WTC11 (cell line): Measurements from ENCODE around the gene B3GALT5. TPM values are rescaled to one million over a fixed set of nuclear protein-coding genes. Genes with fewer than 3 reads are reported as not detected.
A peak's percentile ranks its signal among the peaks of the same experiment; 100 is the strongest.

Source experiments
- ATAC-seq: fragments of 200-7000 bp; cut with Tn5 transposase; 2 replicates; pipeline ENCODE4 v1.10.0; 2021; ENCODE audit warnings: mild to moderate bottlenecking, moderate library complexity
- CTCF ChIA-PET: fragments of 300-600 bp; sonication (Branson Sonifier 250); formaldehyde crosslinking; loops from one replicate; lab custom pipeline; 2021; ENCODE audit warnings: antibody characterized with exemption; lab: Charles Lee
- POLR2A ChIA-PET: fragments of 350-600 bp; sonication (Branson Sonifier 250); formaldehyde crosslinking; loops from one replicate; lab custom pipeline; 2021; ENCODE audit warnings: antibody characterized with exemption; lab: Charles Lee
- DNase-seq: peaks from one replicate; pipeline ENCODE4 v3.0.0; 2021; ENCODE audit warnings: low spot score
- H3K27ac Mint-ChIP-seq: 2 replicates; pipeline ENCODE4 v1.8.0; 2021; ENCODE audit warnings: mixed read lengths
- H3K27me3 Mint-ChIP-seq: 2 replicates; pipeline ENCODE4 v1.8.0; 2021; ENCODE audit warnings: low read depth, mild to moderate bottlenecking, moderate library complexity, mixed read lengths
- H3K36me3 Mint-ChIP-seq: 2 replicates; pipeline ENCODE4 v1.8.0; 2021; ENCODE audit warnings: mixed read lengths
- H3K4me1 Mint-ChIP-seq: 2 replicates; pipeline ENCODE4 v1.8.0; 2022; ENCODE audit warnings: mixed read lengths
- H3K4me3 Mint-ChIP-seq: 2 replicates; pipeline ENCODE4 v1.8.0; 2021; ENCODE audit warnings: mild to moderate bottlenecking, moderate library complexity, mixed read lengths
- H3K9me3 Mint-ChIP-seq: 2 replicates; pipeline ENCODE4 v1.8.0; 2021; ENCODE audit warnings: mixed read lengths
- ATF1 ChIP-seq: sonication (generic); formaldehyde crosslinking; IDR thresholded peaks from 2 replicates; pipeline ENCODE4 v1.8.1; 2023; ENCODE audit warnings: mild to moderate bottlenecking, moderate library complexity, missing genetic modification reagents
- CREB1 ChIP-seq: sonication (generic); formaldehyde crosslinking; IDR thresholded peaks from 2 replicates; pipeline ENCODE4 v1.8.0; 2023; ENCODE audit warnings: mild to moderate bottlenecking, missing genetic modification reagents
- CREM ChIP-seq: sonication (generic); formaldehyde crosslinking; IDR thresholded peaks from 2 replicates; pipeline ENCODE4 v1.8.1; 2022; ENCODE audit warnings: mild to moderate bottlenecking, missing genetic modification reagents, moderate library complexity
- ESRRA ChIP-seq: sonication (generic); formaldehyde crosslinking; IDR thresholded peaks from 2 replicates; pipeline ENCODE4 v1.8.1; 2022; ENCODE audit warnings: mild to moderate bottlenecking, missing genetic modification reagents, borderline replicate concordance
- IRF2 ChIP-seq: sonication (generic); formaldehyde crosslinking; IDR thresholded peaks from 2 replicates; pipeline ENCODE4 v1.8.0; 2022; ENCODE audit warnings: low read depth, missing genetic modification reagents, borderline replicate concordance
- JUN ChIP-seq: sonication (generic); formaldehyde crosslinking; IDR thresholded peaks from 2 replicates; pipeline ENCODE4 v1.8.0; 2023; ENCODE audit warnings: mild to moderate bottlenecking, missing genetic modification reagents
- MYBL2 ChIP-seq: sonication (generic); formaldehyde crosslinking; IDR thresholded peaks from 2 replicates; pipeline ENCODE4 v1.8.1; 2023; ENCODE audit warnings: mild to moderate bottlenecking, moderate library complexity, missing genetic modification reagents
- SP1 ChIP-seq: sonication (generic); formaldehyde crosslinking; conservative IDR thresholded peaks from 2 replicates; pipeline ENCODE4 v1.8.1; 2022; ENCODE audit warnings: missing genetic modification reagents
- TEAD1 ChIP-seq: sonication (generic); formaldehyde crosslinking; IDR thresholded peaks from 2 replicates; pipeline ENCODE4 v1.8.0; 2022; ENCODE audit warnings: mild to moderate bottlenecking, missing genetic modification reagents
- TEAD4 ChIP-seq: sonication (generic); formaldehyde crosslinking; IDR thresholded peaks from 2 replicates; pipeline ENCODE4 v1.8.0; 2022; ENCODE audit warnings: mild to moderate bottlenecking, missing genetic modification reagents
- ZNF138 ChIP-seq: sonication (generic); formaldehyde crosslinking; conservative IDR thresholded peaks from 2 replicates; pipeline ENCODE4 v1.8.1; 2022; ENCODE audit warnings: mild to moderate bottlenecking, moderate library complexity, missing genetic modification reagents
- ZNF263 ChIP-seq: sonication (generic); formaldehyde crosslinking; IDR thresholded peaks from 2 replicates; pipeline ENCODE4 v1.8.1; 2022; ENCODE audit warnings: low read depth, mild to moderate bottlenecking, moderate library complexity, missing genetic modification reagents
- ZNF396 ChIP-seq: fragments of 250-450 bp; sonication (Bioruptor Pico); IDR thresholded peaks from 2 replicates; pipeline ENCODE4 v1.8.0; 2021; ENCODE audit warnings: mild to moderate bottlenecking, moderate library complexity, borderline replicate concordance
- ZNF423 ChIP-seq: fragments of 250-450 bp; sonication (Bioruptor Pico); IDR thresholded peaks from 2 replicates; pipeline ENCODE4 v2.1.2; 2022; ENCODE audit warnings: mild to moderate bottlenecking, moderate library complexity
- ZNF671 ChIP-seq: fragments of 250-450 bp; sonication (Bioruptor Pico); IDR thresholded peaks from 2 replicates; pipeline ENCODE4 v1.8.0; 2021; ENCODE audit warnings: mild to moderate bottlenecking
- total RNA-seq: library from RNA; stranded (reverse); gene quantifications from 3 replicates; pipeline ENCODE4 v1.2.3, GENCODE V29; 2021
- TF ChIP-seq, protein P1 (sequence below): sonication (generic); formaldehyde crosslinking; IDR thresholded peaks from 2 replicates; pipeline ENCODE4 v1.8.1; 2022; ENCODE audit warnings: low read depth, missing genetic modification reagents, borderline replicate concordance
- TF ChIP-seq, protein P2 (sequence below): sonication (generic); formaldehyde crosslinking; IDR thresholded peaks from 2 replicates; pipeline ENCODE4 v1.8.0; 2022; ENCODE audit warnings: missing genetic modification reagents
- TF ChIP-seq, protein P3 (sequence below): sonication (generic); formaldehyde crosslinking; IDR thresholded peaks from 2 replicates; pipeline ENCODE4 v1.8.1; 2023; ENCODE audit warnings: mild to moderate bottlenecking, missing genetic modification reagents
- TF ChIP-seq, protein P4 (sequence below): sonication (generic); formaldehyde crosslinking; IDR thresholded peaks from 2 replicates; pipeline ENCODE4 v1.8.0; 2023; ENCODE audit warnings: missing genetic modification reagents
- TF ChIP-seq, protein P5 (sequence below): sonication (generic); formaldehyde crosslinking; IDR thresholded peaks from 2 replicates; pipeline ENCODE4 v1.8.1; 2022; ENCODE audit warnings: mild to moderate bottlenecking, missing genetic modification reagents, moderate library complexity, borderline replicate concordance

B3GALT5 gene
- total RNA-seq, 1 experiment from 2014 or later = 25.8 TPM

DNA sequence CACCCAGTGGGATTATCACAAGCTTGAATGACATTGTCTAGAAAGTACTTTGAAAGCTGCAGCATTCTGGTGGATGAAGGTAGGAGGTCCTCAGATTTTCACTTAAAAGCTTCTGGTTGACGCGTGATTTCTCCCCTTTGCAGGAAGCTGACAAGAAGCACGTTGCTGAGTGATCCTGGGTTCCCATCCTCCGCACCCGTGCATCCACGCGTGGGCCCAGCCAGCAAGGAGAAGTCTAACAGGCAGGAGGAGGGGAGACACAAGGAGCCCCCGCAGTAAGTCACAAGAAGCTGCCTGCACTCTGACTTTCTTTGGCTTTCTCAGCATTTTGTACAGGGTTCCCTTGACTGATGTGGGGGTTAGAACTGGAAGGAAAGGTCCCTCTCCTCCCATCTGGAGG, 7.8 kb upstream of the B3GALT5 start:
- DNase-seq (no peak), ATAC-seq (no peak)
- no peaks in the 10 kb centered on the region for H3K9me3 Mint-ChIP-seq
- peaks cover 25% of the 10 kb centered on the region for H3K4me1 Mint-ChIP-seq
- CTCF ChIA-PET = no interaction called here
- H3K27ac Mint-ChIP-seq = no peak overlapping the region
- no peak overlapping the region for H3K4me3 Mint-ChIP-seq
- TF ChIP-seq, protein P1, sequence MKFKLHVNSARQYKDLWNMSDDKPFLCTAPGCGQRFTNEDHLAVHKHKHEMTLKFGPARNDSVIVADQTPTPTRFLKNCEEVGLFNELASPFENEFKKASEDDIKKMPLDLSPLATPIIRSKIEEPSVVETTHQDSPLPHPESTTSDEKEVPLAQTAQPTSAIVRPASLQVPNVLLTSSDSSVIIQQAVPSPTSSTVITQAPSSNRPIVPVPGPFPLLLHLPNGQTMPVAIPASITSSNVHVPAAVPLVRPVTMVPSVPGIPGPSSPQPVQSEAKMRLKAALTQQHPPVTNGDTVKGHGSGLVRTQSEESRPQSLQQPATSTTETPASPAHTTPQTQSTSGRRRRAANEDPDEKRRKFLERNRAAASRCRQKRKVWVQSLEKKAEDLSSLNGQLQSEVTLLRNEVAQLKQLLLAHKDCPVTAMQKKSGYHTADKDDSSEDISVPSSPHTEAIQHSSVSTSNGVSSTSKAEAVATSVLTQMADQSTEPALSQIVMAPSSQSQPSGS = no peak
- TF ChIP-seq ATF1 (CRISPR knock-in tag) (no peak), IRF2 (no peak), CREM (CRISPR knock-in tag) (no peak), CREB1 (CRISPR knock-in tag) (no peak), ESRRA (CRISPR knock-in tag) (no peak), ZNF671 (no peak)
- TF ChIP-seq, protein P2, sequence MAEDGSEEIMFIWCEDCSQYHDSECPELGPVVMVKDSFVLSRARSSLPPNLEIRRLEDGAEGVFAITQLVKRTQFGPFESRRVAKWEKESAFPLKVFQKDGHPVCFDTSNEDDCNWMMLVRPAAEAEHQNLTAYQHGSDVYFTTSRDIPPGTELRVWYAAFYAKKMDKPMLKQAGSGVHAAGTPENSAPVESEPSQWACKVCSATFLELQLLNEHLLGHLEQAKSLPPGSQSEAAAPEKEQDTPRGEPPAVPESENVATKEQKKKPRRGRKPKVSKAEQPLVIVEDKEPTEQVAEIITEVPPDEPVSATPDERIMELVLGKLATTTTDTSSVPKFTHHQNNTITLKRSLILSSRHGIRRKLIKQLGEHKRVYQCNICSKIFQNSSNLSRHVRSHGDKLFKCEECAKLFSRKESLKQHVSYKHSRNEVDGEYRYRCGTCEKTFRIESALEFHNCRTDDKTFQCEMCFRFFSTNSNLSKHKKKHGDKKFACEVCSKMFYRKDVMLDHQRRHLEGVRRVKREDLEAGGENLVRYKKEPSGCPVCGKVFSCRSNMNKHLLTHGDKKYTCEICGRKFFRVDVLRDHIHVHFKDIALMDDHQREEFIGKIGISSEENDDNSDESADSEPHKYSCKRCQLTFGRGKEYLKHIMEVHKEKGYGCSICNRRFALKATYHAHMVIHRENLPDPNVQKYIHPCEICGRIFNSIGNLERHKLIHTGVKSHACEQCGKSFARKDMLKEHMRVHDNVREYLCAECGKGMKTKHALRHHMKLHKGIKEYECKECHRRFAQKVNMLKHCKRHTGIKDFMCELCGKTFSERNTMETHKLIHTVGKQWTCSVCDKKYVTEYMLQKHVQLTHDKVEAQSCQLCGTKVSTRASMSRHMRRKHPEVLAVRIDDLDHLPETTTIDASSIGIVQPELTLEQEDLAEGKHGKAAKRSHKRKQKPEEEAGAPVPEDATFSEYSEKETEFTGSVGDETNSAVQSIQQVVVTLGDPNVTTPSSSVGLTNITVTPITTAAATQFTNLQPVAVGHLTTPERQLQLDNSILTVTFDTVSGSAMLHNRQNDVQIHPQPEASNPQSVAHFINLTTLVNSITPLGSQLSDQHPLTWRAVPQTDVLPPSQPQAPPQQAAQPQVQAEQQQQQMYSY = no peak
- TF ChIP-seq, protein P3, sequence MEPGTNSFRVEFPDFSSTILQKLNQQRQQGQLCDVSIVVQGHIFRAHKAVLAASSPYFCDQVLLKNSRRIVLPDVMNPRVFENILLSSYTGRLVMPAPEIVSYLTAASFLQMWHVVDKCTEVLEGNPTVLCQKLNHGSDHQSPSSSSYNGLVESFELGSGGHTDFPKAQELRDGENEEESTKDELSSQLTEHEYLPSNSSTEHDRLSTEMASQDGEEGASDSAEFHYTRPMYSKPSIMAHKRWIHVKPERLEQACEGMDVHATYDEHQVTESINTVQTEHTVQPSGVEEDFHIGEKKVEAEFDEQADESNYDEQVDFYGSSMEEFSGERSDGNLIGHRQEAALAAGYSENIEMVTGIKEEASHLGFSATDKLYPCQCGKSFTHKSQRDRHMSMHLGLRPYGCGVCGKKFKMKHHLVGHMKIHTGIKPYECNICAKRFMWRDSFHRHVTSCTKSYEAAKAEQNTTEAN (CRISPR knock-in tag) = no peak
- TF ChIP-seq, protein P4, sequence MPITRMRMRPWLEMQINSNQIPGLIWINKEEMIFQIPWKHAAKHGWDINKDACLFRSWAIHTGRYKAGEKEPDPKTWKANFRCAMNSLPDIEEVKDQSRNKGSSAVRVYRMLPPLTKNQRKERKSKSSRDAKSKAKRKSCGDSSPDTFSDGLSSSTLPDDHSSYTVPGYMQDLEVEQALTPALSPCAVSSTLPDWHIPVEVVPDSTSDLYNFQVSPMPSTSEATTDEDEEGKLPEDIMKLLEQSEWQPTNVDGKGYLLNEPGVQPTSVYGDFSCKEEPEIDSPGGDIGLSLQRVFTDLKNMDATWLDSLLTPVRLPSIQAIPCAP = no peak
- H3K36me3 Mint-ChIP-seq = peaks cover 48% of the 10 kb centered on the region
- POLR2A ChIA-PET = no interaction called here
- no peaks in the 10 kb centered on the region for H3K27me3 Mint-ChIP-seq

DNA sequence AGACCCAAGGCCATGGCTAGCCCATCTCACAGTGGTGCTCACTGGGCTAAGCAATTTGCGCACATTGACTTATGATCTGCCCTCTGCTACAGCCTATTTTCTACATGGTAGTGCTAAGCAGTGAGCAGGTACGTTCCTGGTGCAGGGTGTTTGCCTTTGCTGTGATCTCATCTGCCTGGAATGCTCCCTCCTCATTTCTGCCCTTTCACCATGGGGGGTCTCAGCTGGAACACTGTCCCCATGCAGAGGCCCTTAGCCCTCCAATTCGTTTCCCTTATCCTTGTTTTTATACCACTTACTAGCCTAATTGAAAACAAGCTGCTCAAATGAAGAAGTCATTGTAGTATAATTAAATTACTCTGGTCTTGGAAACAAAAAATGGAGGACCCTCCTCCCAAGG, 2.0 kb upstream of the B3GALT5 start:
- H3K9me3 Mint-ChIP-seq = peaks cover 1% of the 10 kb centered on the region; the same call in 1 of the 2 replicates
- no peaks in the 10 kb centered on the region for H3K27me3 Mint-ChIP-seq
- DNase-seq (peak; percentile 64), ATAC-seq (peak; percentile 24)
- ChIA-PET POLR2A (interaction anchor here (0.6 kb wide), 1 partner anchor 127 kb away, joined by 3 read pairs; no protein-coding TSS in a partner anchor), CTCF (interaction anchor here (1.0 to 2.1 kb wide), 5 partner anchors 9 to 170 kb away, joined by 3 to 11 read pairs (median 5); no protein-coding TSS in a partner anchor)
- H3K27ac Mint-ChIP-seq = no peak overlapping the region
- peak overlapping the region; percentile 89 for H3K4me3 Mint-ChIP-seq
- H3K36me3 Mint-ChIP-seq = peaks cover 42% of the 10 kb centered on the region
- TF ChIP-seq ATF1 (CRISPR knock-in tag) (no peak), ESRRA (CRISPR knock-in tag) (no peak), JUN (peak; percentile 67; the same call in 1 of the 2 replicates), MYBL2 (CRISPR knock-in tag) (no peak), ZNF423 (CRISPR knock-in tag) (peak; percentile 72), TEAD4 (CRISPR knock-in tag) (0 out of 2 replicates have a peak, but pooled peaks have one; percentile 30), ZNF396 (CRISPR knock-in tag) (no peak), TEAD1 (CRISPR knock-in tag) (peak; percentile 91; the same call in 1 of the 2 replicates), SP1 (CRISPR knock-in tag) (no peak), ZNF138 (no peak), ZNF263 (CRISPR knock-in tag) (no peak)
- TF ChIP-seq, protein P5, sequence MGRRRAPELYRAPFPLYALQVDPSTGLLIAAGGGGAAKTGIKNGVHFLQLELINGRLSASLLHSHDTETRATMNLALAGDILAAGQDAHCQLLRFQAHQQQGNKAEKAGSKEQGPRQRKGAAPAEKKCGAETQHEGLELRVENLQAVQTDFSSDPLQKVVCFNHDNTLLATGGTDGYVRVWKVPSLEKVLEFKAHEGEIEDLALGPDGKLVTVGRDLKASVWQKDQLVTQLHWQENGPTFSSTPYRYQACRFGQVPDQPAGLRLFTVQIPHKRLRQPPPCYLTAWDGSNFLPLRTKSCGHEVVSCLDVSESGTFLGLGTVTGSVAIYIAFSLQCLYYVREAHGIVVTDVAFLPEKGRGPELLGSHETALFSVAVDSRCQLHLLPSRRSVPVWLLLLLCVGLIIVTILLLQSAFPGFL (CRISPR knock-in tag) = no peak
- peaks cover 54% of the 10 kb centered on the region for H3K4me1 Mint-ChIP-seq
